Measurements from ENCODE around the gene FAM81A.
"Not testable (repeated sequence)": the region's sequence is repeated elsewhere in the genome, so short reads cannot be mapped to it uniquely, and the experiment has no call there.

Gene FAM81A

GRCh38 chr15:59522988-59523461 lies 85.0 kb downstream of the FAM81A start:
- Histone ChIP-seq H2AFZ (ENCODE audit: low read depth, low read length) (no peak overlapping the region), H3K4me1 (ENCODE audit: insufficient read depth, low read length) (peaks cover 7% of the 10 kb centered on the region), H3K36me3 (ENCODE audit: insufficient read depth, low read length) (no peaks in the 10 kb centered on the region), H3K9me3 (ENCODE audit: low read length) (no peaks in the 10 kb centered on the region), H3K27me3 (ENCODE audit: insufficient read depth, low read length) (no peaks in the 10 kb centered on the region), H3K4me3 (ENCODE audit: low read length) (no peak overlapping the region)

- H3K4me3 ChIP-seq (ENCODE audit: low read length) = no peak overlapping the region
- peak overlapping the region; percentile 69 for H2AFZ ChIP-seq (ENCODE audit: low read depth, low read length)
- peaks cover 7% of the 10 kb centered on the region for H3K4me1 ChIP-seq (ENCODE audit: insufficient read depth, low read length)
- no peaks in the 10 kb centered on the region for H3K36me3 ChIP-seq (ENCODE audit: insufficient read depth, low read length)
- no peaks in the 10 kb centered on the region for H3K27me3 ChIP-seq (ENCODE audit: insufficient read depth, low read length)
- H3K9me3 ChIP-seq (ENCODE audit: low read length) = no peaks in the 10 kb centered on the region
These were observed 85.7 kb downstream of the FAM81A start for GRCh38 chr15:59523702-59524101.

GRCh38 chr15:59524331-59524731 lies 86.3 kb downstream of the FAM81A start:
- Histone ChIP-seq H3K4me3 (ENCODE audit: low read length) (peak overlapping the region; percentile 21), H3K36me3 (ENCODE audit: insufficient read depth, low read length) (no peaks in the 10 kb centered on the region), H3K4me1 (ENCODE audit: insufficient read depth, low read length) (peaks cover 7% of the 10 kb centered on the region), H3K27me3 (ENCODE audit: insufficient read depth, low read length) (no peaks in the 10 kb centered on the region), H2AFZ (ENCODE audit: low read depth, low read length) (peak overlapping the region; percentile 69), H3K9me3 (ENCODE audit: low read length) (no peaks in the 10 kb centered on the region)

GRCh38 chr15:59526466-59526865 lies 88.5 kb downstream of the FAM81A start:
- not testable (repeated sequence) for H3K36me3 ChIP-seq (ENCODE audit: insufficient read depth, low read length); H2AFZ ChIP-seq (ENCODE audit: low read depth, low read length); H3K4me3 ChIP-seq (ENCODE audit: low read length); H3K9me3 ChIP-seq (ENCODE audit: low read length); H3K4me1 ChIP-seq (ENCODE audit: insufficient read depth, low read length); H3K27me3 ChIP-seq (ENCODE audit: insufficient read depth, low read length)

- Histone ChIP-seq H3K4me3 (ENCODE audit: low read length) (no peak overlapping the region), H2AFZ (ENCODE audit: low read depth, low read length) (no peak overlapping the region), H3K9me3 (ENCODE audit: low read length) (no peaks in the 10 kb centered on the region), H3K27me3 (ENCODE audit: insufficient read depth, low read length) (no peaks in the 10 kb centered on the region), H3K4me1 (ENCODE audit: insufficient read depth, low read length) (peaks cover 7% of the 10 kb centered on the region), H3K36me3 (ENCODE audit: insufficient read depth, low read length) (no peaks in the 10 kb centered on the region)
These were observed 90.4 kb downstream of the FAM81A start for GRCh38 chr15:59528429-59528828.

GRCh38 chr15:59528961-59529402 lies 91.0 kb downstream of the FAM81A start:
- no peak overlapping the region for H3K4me3 ChIP-seq (ENCODE audit: low read length)
- H3K9me3 ChIP-seq (ENCODE audit: low read length) = no peaks in the 10 kb centered on the region
- H3K27me3 ChIP-seq (ENCODE audit: insufficient read depth, low read length) = no peaks in the 10 kb centered on the region
- H3K4me1 ChIP-seq (ENCODE audit: insufficient read depth, low read length) = peaks cover 6% of the 10 kb centered on the region
- no peak overlapping the region for H2AFZ ChIP-seq (ENCODE audit: low read depth, low read length)
- H3K36me3 ChIP-seq (ENCODE audit: insufficient read depth, low read length) = no peaks in the 10 kb centered on the region

GRCh38 chr15:59531066-59531675 lies 93.2 kb downstream of the FAM81A start:
- Histone ChIP-seq H3K36me3 (ENCODE audit: insufficient read depth, low read length) (no peaks in the 10 kb centered on the region), H3K4me3 (ENCODE audit: low read length) (no peak overlapping the region), H3K27me3 (ENCODE audit: insufficient read depth, low read length) (no peaks in the 10 kb centered on the region), H2AFZ (ENCODE audit: low read depth, low read length) (no peak overlapping the region), H3K9me3 (ENCODE audit: low read length) (no peaks in the 10 kb centered on the region), H3K4me1 (ENCODE audit: insufficient read depth, low read length) (no peaks in the 10 kb centered on the region)

GRCh38 chr15:59532770-59533379 lies 94.9 kb downstream of the FAM81A start:
- Histone ChIP-seq H3K27me3 (ENCODE audit: insufficient read depth, low read length) (no peaks in the 10 kb centered on the region), H3K4me1 (ENCODE audit: insufficient read depth, low read length) (no peaks in the 10 kb centered on the region), H2AFZ (ENCODE audit: low read depth, low read length) (no peak overlapping the region), H3K4me3 (ENCODE audit: low read length) (no peak overlapping the region), H3K9me3 (ENCODE audit: low read length) (no peaks in the 10 kb centered on the region), H3K36me3 (ENCODE audit: insufficient read depth, low read length) (no peaks in the 10 kb centered on the region)

GRCh38 chr15:59536553-59536952 lies 98.6 kb downstream of the FAM81A start:
- Histone ChIP-seq H2AFZ (ENCODE audit: low read depth, low read length) (no peak overlapping the region), H3K27me3 (ENCODE audit: insufficient read depth, low read length) (no peaks in the 10 kb centered on the region), H3K9me3 (ENCODE audit: low read length) (no peaks in the 10 kb centered on the region), H3K4me1 (ENCODE audit: insufficient read depth, low read length) (no peaks in the 10 kb centered on the region), H3K36me3 (ENCODE audit: insufficient read depth, low read length) (no peaks in the 10 kb centered on the region), H3K4me3 (ENCODE audit: low read length) (no peak overlapping the region)

- no peaks in the 10 kb centered on the region for H3K36me3 ChIP-seq (ENCODE audit: insufficient read depth, low read length)
- no peak overlapping the region for H2AFZ ChIP-seq (ENCODE audit: low read depth, low read length)
- no peaks in the 10 kb centered on the region for H3K4me1 ChIP-seq (ENCODE audit: insufficient read depth, low read length)
- H3K9me3 ChIP-seq (ENCODE audit: low read length) = no peaks in the 10 kb centered on the region
- H3K27me3 ChIP-seq (ENCODE audit: insufficient read depth, low read length) = no peaks in the 10 kb centered on the region
- H3K4me3 ChIP-seq (ENCODE audit: low read length) = no peak overlapping the region
These were observed 99.4 kb downstream of the FAM81A start for GRCh38 chr15:59537403-59537802.

- H2AFZ ChIP-seq (ENCODE audit: low read depth, low read length) = no peak overlapping the region
- no peaks in the 10 kb centered on the region for H3K36me3 ChIP-seq (ENCODE audit: insufficient read depth, low read length)
- no peaks in the 10 kb centered on the region for H3K27me3 ChIP-seq (ENCODE audit: insufficient read depth, low read length)
- no peak overlapping the region for H3K4me3 ChIP-seq (ENCODE audit: low read length)
- no peaks in the 10 kb centered on the region for H3K4me1 ChIP-seq (ENCODE audit: insufficient read depth, low read length)
- no peaks in the 10 kb centered on the region for H3K9me3 ChIP-seq (ENCODE audit: low read length)
These were observed 100.5 kb downstream of the FAM81A start for GRCh38 chr15:59538494-59538893.

- no peaks in the 10 kb centered on the region for H3K36me3 ChIP-seq (ENCODE audit: insufficient read depth, low read length)
- no peak overlapping the region for H2AFZ ChIP-seq (ENCODE audit: low read depth, low read length)
- H3K4me3 ChIP-seq (ENCODE audit: low read length) = no peak overlapping the region
- no peaks in the 10 kb centered on the region for H3K4me1 ChIP-seq (ENCODE audit: insufficient read depth, low read length)
- H3K27me3 ChIP-seq (ENCODE audit: insufficient read depth, low read length) = no peaks in the 10 kb centered on the region
- H3K9me3 ChIP-seq (ENCODE audit: low read length) = no peaks in the 10 kb centered on the region
These were observed 101.8 kb downstream of the FAM81A start for GRCh38 chr15:59539799-59540198.

- Histone ChIP-seq H3K9me3 (ENCODE audit: low read length) (no peaks in the 10 kb centered on the region), H3K27me3 (ENCODE audit: insufficient read depth, low read length) (no peaks in the 10 kb centered on the region), H3K36me3 (ENCODE audit: insufficient read depth, low read length) (no peaks in the 10 kb centered on the region), H3K4me3 (ENCODE audit: low read length) (no peak overlapping the region), H2AFZ (ENCODE audit: low read depth, low read length) (no peak overlapping the region), H3K4me1 (ENCODE audit: insufficient read depth, low read length) (no peaks in the 10 kb centered on the region)
These were observed 102.7 kb downstream of the FAM81A start for GRCh38 chr15:59540654-59541053.

- H3K9me3 ChIP-seq (ENCODE audit: low read length) = no peaks in the 10 kb centered on the region
These were observed 103.8 kb downstream of the FAM81A start for GRCh38 chr15:59541750-59542149.

More at GRCh38 chr15:59541750-59542149, 103.8 kb downstream of the FAM81A start:
- H3K4me3 ChIP-seq (ENCODE audit: low read length) = no peak overlapping the region
- H3K4me1 ChIP-seq (ENCODE audit: insufficient read depth, low read length) = no peaks in the 10 kb centered on the region
- H2AFZ ChIP-seq (ENCODE audit: low read depth, low read length) = no peak overlapping the region
- H3K27me3 ChIP-seq (ENCODE audit: insufficient read depth, low read length) = no peaks in the 10 kb centered on the region
- no peaks in the 10 kb centered on the region for H3K36me3 ChIP-seq (ENCODE audit: insufficient read depth, low read length)

All from neuron (in vitro differentiated cells).